Cardiac septum (tissue), 1 donor: ENCODE results near the gene PUM1. TPM values are rescaled to one million over a fixed set of nuclear protein-coding genes. Genes with fewer than 3 reads are reported as not detected.
"Not testable (repeated sequence)": the region's sequence is repeated elsewhere in the genome, so short reads cannot be mapped to it uniquely, and the experiment has no call there.

Source experiments
- DNase-seq: peaks from one replicate; pipeline ENCODE4 v3.0.0-alpha.2; 2020; ENCODE audit warnings: low spot score
- intact Hi-C: fragments of 100-400 bp; cut with DNase I; formaldehyde crosslinking; loops from one replicate; pipeline ENCODE4 v1.14.0; 2022
- total RNA-seq: library from RNA; stranded (reverse); fragmentation: NEBNext Ultra II Directional; extraction: Animal tissue kit (Norgen Biotek cat#: 25700); gene quantifications from one replicate; pipeline ENCODE4 v1.2.1, GENCODE V29; 2021
- donor health status: DM: no; HTN: no; CAD: no.

Gene PUM1
- total RNA-seq, 1 donor from 2014 or later, result 83.7 TPM

DNA sequence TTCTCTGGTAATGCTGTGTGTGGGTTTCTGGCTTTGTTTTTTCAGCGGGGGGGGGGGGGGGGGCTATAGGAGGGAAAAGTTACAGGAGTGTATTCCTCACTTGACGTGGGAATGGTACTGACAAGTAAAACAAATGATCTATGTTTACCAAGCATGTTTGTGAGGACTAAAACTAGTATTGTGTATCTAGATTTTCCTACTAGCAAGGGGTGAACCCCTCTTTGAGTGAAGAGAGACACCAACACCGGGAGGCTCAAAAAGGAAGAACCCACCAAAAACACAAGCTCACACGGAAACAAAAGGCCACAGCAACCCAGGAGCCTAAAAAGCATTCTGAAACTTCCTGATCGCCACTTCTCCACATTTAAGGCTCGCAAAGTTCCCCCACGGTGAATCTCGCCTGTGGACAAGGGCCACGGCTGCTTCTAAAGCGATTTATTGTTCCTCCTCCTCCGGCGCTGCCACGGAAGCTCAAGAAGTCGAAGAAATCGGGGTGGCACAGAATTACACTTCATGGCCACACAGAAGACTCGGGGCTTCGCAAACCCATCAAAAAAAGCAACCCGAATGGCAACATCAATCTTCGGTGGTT is 703 bp downstream of the PUM1 start:
- intact Hi-C loops, result loop anchor here (2.0 to 10.0 kb wide), 4 partner anchors 36 to 230 kb away; partner anchors contain the start of genes SNRNP40 and ZCCHC17
- DNase-seq, result no peak

DNA sequence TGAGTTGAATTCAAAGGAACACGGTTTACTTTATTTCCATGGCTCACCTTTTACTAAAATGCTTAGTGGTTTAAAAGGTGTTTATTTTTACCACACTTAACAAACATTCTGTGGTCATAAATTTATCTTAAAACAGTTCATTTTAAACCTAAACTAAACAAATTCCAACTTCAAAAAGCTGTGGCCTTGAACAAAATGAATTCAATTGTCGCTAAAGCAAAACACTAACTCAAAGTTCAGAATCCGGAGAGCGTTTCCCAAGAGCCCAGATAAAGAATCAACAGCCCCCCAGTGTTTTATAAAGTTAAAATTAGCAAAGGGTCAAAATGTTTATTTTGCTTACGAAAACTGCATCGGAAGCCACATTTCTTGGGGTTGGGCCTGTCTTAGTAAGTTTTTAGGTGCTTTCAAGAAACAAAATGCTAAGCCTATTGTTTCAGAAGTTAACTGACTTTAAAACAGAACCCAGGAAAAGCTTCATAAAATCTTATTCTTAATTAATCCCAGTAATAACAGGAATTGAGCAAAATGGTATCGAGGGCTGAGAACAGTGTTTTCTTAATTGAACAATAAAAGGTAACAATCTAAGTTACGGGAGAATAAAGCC is 1.3 kb downstream of the PUM1 start:
- DNase-seq, result no peak
- intact Hi-C loops, result loop anchor here (2.0 to 10.0 kb wide), 4 partner anchors 35 to 231 kb away; partner anchors contain the start of genes SNRNP40 and ZCCHC17

DNA sequence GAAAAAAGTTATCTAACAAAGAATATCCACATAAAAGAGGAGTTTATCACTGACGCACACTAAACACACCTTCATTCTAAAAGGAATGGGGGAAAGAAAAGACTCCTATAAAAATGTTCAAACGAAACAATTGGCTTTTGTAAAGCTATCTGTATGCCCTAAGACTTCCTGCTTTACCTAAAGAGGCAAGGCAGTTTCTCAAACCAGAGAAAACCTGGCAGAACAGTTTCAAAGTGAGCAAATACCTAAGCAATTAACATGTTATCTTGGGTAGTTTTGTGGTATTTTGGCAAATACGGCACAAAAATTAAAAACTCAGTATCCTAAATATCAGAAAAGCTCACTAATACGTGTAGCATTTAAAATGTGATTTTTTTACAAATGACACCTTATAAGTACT is 1.9 kb downstream of the PUM1 start:
- intact Hi-C loops, result loop anchor here (2.0 to 10.0 kb wide), 4 partner anchors 35 to 231 kb away; partner anchors contain the start of genes SNRNP40 and ZCCHC17
- DNase-seq, result no peak

GRCh38 chr1:31062867-31063380 is 2.6 kb downstream of the PUM1 start:
- DNase-seq, result no peak
- intact Hi-C loops, result loop anchor here (5.0 to 10.0 kb wide), 2 partner anchors 96 to 232 kb away; partner anchors contain the start of genes SNRNP40 and ZCCHC17

- DNase-seq, result not testable (repeated sequence)
- intact Hi-C loops, result loop anchor here (5.0 to 10.0 kb wide), 2 partner anchors 95 to 232 kb away; partner anchors contain the start of genes SNRNP40 and ZCCHC17
Observed at GRCh38 chr1:31062162-31062866, 3.2 kb downstream of the PUM1 start.

GRCh38 chr1:31058012-31058411 is 7.5 kb downstream of the PUM1 start:
- intact Hi-C loops, result no loop called here
- no peak for DNase-seq

GRCh38 chr1:31055953-31056352 is 9.6 kb downstream of the PUM1 start:
- no peak for DNase-seq
- intact Hi-C loops, result no loop called here

DNA sequence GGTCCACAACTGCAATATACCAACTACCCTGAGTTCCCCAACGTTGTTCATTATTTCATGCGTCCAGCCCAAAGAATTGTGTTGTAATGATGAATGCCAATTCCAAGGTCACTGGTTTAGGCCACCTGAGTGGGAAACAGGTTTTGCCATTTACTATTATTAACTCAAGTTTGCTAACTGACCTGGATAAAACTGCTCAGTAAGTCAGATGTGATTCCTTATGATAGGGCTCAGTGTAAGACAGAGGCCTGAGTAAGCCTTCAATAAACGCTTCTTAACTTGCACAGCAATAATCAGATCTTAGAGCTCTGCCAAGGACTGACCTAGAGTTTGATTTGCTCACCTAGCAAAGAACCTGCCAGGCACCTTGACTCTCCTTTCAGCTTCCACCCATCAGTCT is 10.0 kb downstream of the PUM1 start:
- DNase-seq, result no peak

DNA sequence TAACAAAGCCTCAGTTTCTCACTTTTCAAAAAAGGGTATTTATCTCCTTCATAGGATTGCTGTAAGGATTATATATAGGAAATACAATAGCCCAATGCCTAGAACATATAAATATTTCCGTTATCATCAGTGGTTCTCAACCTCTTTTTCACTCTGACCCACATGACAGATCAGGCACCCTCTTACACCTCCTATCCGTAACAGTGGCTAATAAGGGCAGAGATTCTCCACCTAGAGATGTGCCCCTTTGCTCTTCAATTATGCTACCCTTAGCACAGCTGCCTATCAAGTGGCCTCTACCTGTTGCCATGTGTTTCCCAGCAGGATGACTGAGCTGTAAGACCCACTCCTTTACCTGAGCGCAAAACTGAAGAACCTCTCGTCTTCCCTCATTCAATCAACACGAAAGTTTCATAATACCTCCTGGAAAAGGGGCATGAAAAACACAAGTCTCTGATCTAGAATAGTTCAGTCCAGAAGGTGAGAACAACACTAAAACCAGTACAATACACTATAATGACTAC is 10.5 kb downstream of the PUM1 start:
- intact Hi-C loops, result no loop called here
- DNase-seq, result no peak

More for the DNA sequence above, 10.0 kb downstream of the PUM1 start:
- intact Hi-C loops, result no loop called here

GRCh38 chr1:31054349-31054748 is 11.2 kb downstream of the PUM1 start:
- intact Hi-C loops, result no loop called here
- DNase-seq, result no peak

DNA sequence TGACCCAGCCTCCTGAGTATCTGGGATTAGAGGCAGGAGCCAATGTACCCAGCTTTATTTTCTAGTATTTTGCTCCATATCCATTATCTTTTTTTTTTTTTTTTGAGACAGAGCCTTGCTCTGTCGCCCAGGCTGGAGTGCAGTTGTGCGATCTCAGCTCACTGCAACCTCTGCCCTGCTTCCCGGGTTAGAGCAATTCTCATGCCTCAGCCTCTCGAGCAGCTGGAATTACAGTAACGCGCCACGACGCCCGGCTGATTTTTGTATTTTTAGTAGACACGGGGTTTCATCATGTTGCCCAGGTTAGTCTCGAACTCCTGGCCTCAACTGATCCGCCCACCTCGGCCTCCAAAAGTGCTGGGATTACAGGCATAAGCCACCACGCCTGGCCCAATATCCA is 12.9 kb downstream of the PUM1 start:
- intact Hi-C loops, DNase-seq: not testable (repeated sequence)

- intact Hi-C loops, result no loop called here
- no peak for DNase-seq
Observed at GRCh38 chr1:31051611-31052010, 13.9 kb downstream of the PUM1 start.

DNA sequence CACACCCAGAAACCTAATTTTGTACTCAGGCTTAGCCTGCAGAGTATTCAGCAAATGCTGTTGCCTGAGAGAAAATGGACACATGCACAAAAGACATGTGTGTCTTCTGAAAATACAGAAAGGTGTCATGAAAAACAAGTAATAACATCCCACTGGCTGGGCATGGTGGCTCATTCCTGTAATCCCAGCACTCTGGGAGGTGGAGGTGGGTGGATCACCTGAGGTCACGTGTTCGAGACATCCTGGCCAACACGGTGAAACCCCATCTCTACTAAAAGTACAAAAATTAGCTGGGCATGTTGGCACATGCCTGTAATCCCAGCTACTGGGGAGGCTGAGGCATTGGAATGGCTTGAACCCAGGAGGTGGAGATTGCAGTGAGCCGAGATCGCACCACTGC is 18.0 kb downstream of the PUM1 start:
- intact Hi-C loops, DNase-seq: not testable (repeated sequence)

DNA sequence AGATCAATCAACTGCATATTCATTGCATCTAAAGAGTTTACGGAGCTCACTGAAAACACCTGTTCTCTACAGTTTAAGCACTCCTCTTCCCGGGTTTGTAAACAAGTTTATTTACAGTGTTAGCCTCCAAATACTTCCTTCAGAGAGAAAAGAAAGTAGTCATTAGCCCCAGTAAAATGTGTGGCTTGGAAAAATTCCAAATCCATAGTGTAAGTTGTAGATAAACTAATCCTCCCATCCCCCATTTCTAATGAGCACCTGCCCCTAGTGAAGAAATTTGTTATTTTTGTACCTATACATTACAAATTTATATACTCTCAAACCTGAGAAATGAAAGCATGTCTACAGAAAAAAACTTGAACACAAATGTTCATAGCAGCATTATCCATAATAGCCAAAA is 21.9 kb downstream of the PUM1 start:
- intact Hi-C loops, result no loop called here
- no peak for DNase-seq

DNA sequence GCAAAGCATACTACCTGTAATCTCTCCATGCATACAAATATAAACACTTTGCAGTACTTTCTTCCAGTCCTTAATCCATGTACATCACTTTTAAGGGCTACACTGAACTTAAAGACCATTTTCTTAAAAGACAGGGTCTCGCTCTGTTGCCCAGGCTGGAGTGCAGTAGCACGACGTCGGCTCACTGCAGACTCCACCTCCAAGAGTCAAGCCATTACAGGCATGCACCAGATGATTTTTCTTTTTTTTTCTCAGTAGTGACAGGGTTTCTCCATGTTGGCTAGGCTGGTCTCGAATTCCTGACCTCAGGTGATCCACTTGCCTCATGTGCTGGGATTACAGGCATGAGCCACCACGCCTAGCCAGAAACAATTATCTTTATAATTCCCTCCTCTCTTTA is 22.9 kb downstream of the PUM1 start:
- intact Hi-C loops, result no loop called here

DNA sequence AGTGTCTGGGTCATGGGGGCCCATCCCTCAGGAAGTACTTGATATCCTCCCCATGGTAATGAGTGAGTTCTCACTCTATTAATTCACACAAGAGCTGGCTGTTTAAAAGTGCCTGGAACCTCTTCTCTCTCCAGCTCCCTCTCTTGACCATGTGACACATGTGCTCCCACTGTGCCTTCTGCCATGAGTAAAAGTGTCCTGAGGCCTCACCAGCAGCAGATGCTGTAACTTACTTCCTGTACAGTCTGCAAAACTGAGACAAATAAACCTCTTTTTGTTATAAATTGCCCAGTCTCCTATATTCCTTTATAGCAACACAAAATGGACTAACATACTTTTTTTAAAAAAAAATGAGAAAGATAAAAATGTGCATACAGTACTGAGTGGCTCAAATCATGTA is 24.0 kb downstream of the PUM1 start:
- intact Hi-C loops, result no loop called here
- no peak for DNase-seq

More for the DNA sequence above, 22.9 kb downstream of the PUM1 start:
- DNase-seq, result no peak

- no peak for DNase-seq
- intact Hi-C loops, result no loop called here
Observed at GRCh38 chr1:31040038-31040437, 25.5 kb downstream of the PUM1 start.

DNA sequence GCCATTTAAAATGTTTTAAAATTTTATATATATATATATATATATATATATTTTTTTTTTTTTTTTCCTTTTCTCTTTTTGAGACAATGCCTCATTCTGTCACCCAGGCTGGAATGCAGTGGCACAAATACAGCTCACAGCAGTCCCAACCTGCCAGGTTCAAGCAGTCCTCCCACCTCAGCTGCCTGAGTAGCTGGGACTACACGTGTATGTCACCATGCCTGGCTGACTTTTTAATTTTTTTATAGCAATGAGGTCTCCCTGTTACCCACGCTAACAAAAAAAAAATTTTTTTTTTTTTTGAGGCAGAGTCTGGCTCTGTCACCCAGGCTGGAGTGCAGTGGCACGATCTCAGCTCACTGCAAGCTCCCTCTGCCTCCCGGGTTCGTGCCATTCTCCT is 26.6 kb downstream of the PUM1 start:
- DNase-seq, intact Hi-C loops: not testable (repeated sequence)

GRCh38 chr1:31038360-31038759 is 27.2 kb downstream of the PUM1 start:
- intact Hi-C loops, result no loop called here
- DNase-seq, result no peak
